Loucy (cell line): Measurements from ENCODE around the gene IWS1.
"Not testable (repeated sequence)": the region's sequence is repeated elsewhere in the genome, so short reads cannot be mapped to it uniquely, and the experiment has no call there.

Source experiments
- H2AFZ ChIP-seq: fragments of 200-600 bp; sonication (generic); 2 replicates; pipeline ENCODE4 v1.6.0; 2016; ENCODE audit warnings: antibody characterized with exemption, mild to moderate bottlenecking, low read length, moderate library complexity
- H3F3A ChIP-seq: fragments of 200-600 bp; 2 replicates; pipeline ENCODE4 v1.6.0; 2016; ENCODE audit warnings: antibody characterized with exemption, low read depth, mild to moderate bottlenecking
- H3K27me3 ChIP-seq: fragments of 200-600 bp; sonication (generic); 2 replicates; pipeline ENCODE4 v1.6.1; 2014; ENCODE audit warnings: low read length, mild to moderate bottlenecking; ENCODE audit not compliant: insufficient read depth, poor library complexity, severe bottlenecking
- H3K36me3 ChIP-seq: fragments of 200-600 bp; sonication (generic); 2 replicates; pipeline ENCODE4 v1.6.1; 2016; ENCODE audit warnings: low read length; ENCODE audit not compliant: insufficient read depth
- H3K4me1 ChIP-seq: fragments of 200-600 bp; sonication (generic); 2 replicates; pipeline ENCODE4 v1.5.1; 2014; ENCODE audit warnings: low read length, mild to moderate bottlenecking; ENCODE audit not compliant: insufficient read depth, poor library complexity, severe bottlenecking
- H3K4me2 ChIP-seq: fragments of 200-600 bp; sonication (generic); 2 replicates; pipeline ENCODE4 v1.6.0; 2014; ENCODE audit warnings: antibody characterized with exemption, low read length, low read depth, mild to moderate bottlenecking; ENCODE audit not compliant: poor library complexity, severe bottlenecking
- H3K4me3 ChIP-seq: fragments of 200-600 bp; sonication (generic); 2 replicates; pipeline ENCODE4 v1.5.1; 2014; ENCODE audit warnings: low read length, mild to moderate bottlenecking, mixed read lengths; ENCODE audit not compliant: poor library complexity, severe bottlenecking
- H3K79me2 ChIP-seq: fragments of 200-600 bp; sonication (generic); 2 replicates; pipeline ENCODE4 v1.6.1; 2014; ENCODE audit warnings: low read length; ENCODE audit not compliant: insufficient read depth
- H3K9ac ChIP-seq: fragments of 200-600 bp; sonication (generic); 2 replicates; pipeline ENCODE4 v1.6.0; 2014; ENCODE audit warnings: mild to moderate bottlenecking, low read depth, low read length, moderate library complexity; ENCODE audit not compliant: poor library complexity, severe bottlenecking
- H3K9me2 ChIP-seq: fragments of 200-600 bp; sonication (generic); replicated peaks from 2 replicates; pipeline ENCODE4 v1.6.1; 2016; ENCODE audit warnings: low read depth, low read length, mixed read lengths
- H3K9me3 ChIP-seq: fragments of 200-600 bp; sonication (generic); 2 replicates; pipeline ENCODE4 v1.6.1; 2014; ENCODE audit warnings: mild to moderate bottlenecking, antibody characterized with exemption, low read length, low read depth; ENCODE audit not compliant: insufficient read depth
- H4K20me1 ChIP-seq: fragments of 200-600 bp; sonication (generic); 2 replicates; pipeline ENCODE4 v1.6.0; 2014; ENCODE audit warnings: antibody characterized with exemption, low read length, mild to moderate bottlenecking; ENCODE audit not compliant: insufficient read depth, poor library complexity, severe bottlenecking
- EZH2phosphoT487 ChIP-seq: fragments of 200-600 bp; IDR thresholded peaks from 2 replicates; pipeline ENCODE4 v1.6.1; 2018; ENCODE audit warnings: antibody characterized with exemption, mild to moderate bottlenecking, moderate library complexity, borderline replicate concordance
- TF ChIP-seq, protein P1 (sequence below): fragments of 200-600 bp; sonication (generic); conservative IDR thresholded peaks from 2 replicates; pipeline ENCODE4 v1.5.1; 2014; ENCODE audit warnings: mild to moderate bottlenecking, antibody characterized with exemption, low read length

Gene IWS1

DNA sequence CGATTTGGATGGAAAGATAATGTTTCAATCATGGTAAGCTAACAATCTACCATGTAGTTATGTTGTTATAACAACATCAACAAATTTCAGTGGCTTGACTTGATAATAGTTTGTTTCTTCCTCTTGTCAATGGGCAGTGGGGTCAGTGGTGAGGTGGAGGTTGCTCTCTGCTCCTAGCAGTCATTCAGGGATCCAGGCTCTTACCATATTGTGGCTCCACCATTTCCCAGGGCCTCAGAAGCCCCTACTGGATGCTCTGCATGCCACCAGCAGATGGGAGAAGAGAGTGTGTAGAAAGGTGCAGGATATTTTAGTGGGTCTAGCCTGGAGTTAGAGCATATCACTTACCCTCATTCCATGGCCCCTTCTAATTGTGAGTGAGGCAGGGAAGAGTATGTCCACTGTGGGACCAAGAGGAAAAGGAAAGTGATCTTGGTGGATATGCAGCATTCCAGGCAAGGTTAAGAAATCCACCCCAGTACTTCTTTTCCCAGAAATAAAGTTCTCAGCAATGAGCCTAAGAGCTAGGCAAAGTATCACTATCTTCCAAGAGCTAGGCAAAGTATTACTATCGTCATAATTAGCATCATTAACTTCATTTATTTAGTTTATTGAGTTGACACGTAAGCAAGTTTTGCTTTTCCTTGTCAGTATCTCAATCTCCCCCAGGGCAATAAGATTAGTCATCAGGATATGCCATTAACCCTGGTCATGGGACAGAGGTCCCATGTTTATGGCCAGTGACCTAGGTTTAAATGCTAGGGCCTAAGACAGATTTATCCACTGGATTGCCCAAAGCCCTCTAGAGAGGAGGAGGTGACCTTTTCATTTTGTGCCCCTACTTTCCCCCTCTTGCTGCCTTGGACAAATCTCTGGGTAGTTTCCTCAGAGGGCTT, 4.2 kb upstream of the IWS1 start:
- H4K20me1 ChIP-seq = peaks cover under 1% of the 10 kb centered on the region
- no peak overlapping the region for H3K9ac ChIP-seq

DNA sequence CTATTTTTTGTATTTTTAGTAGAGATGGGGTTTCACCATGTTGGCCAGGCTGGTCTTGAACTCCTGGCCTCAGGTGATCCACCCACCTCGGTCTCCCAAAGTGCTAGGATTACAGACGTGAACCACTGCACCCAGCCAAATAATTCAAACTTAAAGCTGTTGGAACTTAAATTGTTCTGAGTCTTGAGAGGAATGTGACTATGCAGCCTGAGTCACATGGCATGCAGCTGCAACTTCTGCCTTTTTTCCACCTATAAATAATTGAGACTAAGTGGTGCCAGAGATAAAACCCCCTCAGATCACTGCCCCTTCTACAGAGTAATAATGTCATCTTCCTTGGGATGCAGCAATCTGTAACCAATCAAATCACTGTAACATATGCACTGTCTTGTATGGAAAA, 3.1 kb upstream of the IWS1 start:
- not testable (repeated sequence) for H2AFZ ChIP-seq, H3K27me3 ChIP-seq, H3K9me2 ChIP-seq, H3K4me3 ChIP-seq, H3K36me3 ChIP-seq, H3K4me2 ChIP-seq, H3F3A ChIP-seq, H3K9ac ChIP-seq, H4K20me1 ChIP-seq, H3K9me3 ChIP-seq
- Histone ChIP-seq H3K4me1 (peaks cover 18% of the 10 kb centered on the region), H3K79me2 (peaks cover 18% of the 10 kb centered on the region)

More for the DNA sequence above, 4.2 kb upstream of the IWS1 start:
- Histone ChIP-seq H3K9me2 (no peaks in the 10 kb centered on the region), H3K79me2 (peaks cover 8% of the 10 kb centered on the region), H3K9me3 (0 out of 2 replicates have a peak, but pooled peaks cover 2% of the 10 kb centered on the region), H3K36me3 (no peaks in the 10 kb centered on the region), H3K4me2 (no peak overlapping the region), H2AFZ (no peak overlapping the region), H3K27me3 (no peaks in the 10 kb centered on the region), H3K4me1 (peaks cover 14% of the 10 kb centered on the region), H3F3A (no peaks in the 10 kb centered on the region), H3K4me3 (no peak overlapping the region)
- TF ChIP-seq, protein P1, sequence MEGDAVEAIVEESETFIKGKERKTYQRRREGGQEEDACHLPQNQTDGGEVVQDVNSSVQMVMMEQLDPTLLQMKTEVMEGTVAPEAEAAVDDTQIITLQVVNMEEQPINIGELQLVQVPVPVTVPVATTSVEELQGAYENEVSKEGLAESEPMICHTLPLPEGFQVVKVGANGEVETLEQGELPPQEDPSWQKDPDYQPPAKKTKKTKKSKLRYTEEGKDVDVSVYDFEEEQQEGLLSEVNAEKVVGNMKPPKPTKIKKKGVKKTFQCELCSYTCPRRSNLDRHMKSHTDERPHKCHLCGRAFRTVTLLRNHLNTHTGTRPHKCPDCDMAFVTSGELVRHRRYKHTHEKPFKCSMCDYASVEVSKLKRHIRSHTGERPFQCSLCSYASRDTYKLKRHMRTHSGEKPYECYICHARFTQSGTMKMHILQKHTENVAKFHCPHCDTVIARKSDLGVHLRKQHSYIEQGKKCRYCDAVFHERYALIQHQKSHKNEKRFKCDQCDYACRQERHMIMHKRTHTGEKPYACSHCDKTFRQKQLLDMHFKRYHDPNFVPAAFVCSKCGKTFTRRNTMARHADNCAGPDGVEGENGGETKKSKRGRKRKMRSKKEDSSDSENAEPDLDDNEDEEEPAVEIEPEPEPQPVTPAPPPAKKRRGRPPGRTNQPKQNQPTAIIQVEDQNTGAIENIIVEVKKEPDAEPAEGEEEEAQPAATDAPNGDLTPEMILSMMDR = no peak

DNA sequence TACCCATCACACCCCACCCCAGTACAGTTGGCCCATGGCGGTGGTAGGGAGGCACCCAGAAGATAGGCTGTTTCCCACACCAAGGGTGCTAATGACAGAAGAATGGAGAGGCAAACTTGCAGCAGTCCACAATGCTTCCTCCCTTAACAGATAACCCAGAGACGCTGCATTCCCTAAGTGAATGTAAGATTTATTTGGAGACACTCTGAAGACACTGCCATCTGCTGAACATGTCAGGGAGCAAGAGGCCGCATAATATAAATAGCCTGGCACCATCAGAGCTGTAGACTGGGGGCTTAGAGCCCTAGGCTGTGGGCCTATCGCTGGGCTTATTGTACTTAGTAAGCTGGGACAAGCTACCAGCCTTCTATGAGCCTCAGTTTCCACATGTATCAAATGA, 2.2 kb upstream of the IWS1 start:
- H3K4me3 ChIP-seq = no peak overlapping the region

More for the DNA sequence above, 2.2 kb upstream of the IWS1 start:
- TF ChIP-seq, protein P1 = peak; percentile 30; the same call in 1 of the 2 replicates
- no peak for TF ChIP-seq EZH2phosphoT487
- Histone ChIP-seq H3K9me3 (0 out of 2 replicates have a peak, but pooled peaks cover 2% of the 10 kb centered on the region), H2AFZ (no peak overlapping the region), H3K27me3 (no peaks in the 10 kb centered on the region), H3K9ac (no peak overlapping the region), H3K36me3 (no peaks in the 10 kb centered on the region), H3K4me1 (peaks cover 26% of the 10 kb centered on the region), H3K4me2 (no peak overlapping the region), H4K20me1 (peaks cover 16% of the 10 kb centered on the region), H3K79me2 (peaks cover 28% of the 10 kb centered on the region), H3K9me2 (no peaks in the 10 kb centered on the region), H3F3A (no peaks in the 10 kb centered on the region)
